Raji (cell line): ENCODE measurements around the gene GSE1.

Experiments
- POLR2A ChIP-seq: IDR thresholded peaks from 2 replicates; pipeline ENCODE4 v1.6.1; 2011; ENCODE audit warnings: low read depth, low read length, control low read depth; ENCODE audit not compliant: insufficient read depth

Gene GSE1

GRCh38 chr16:85626191-85626981 lies 13.3 kb downstream of the GSE1 start:
- TF ChIP-seq POLR2A: no peak

GRCh38 chr16:85627089-85627488 lies 14.0 kb downstream of the GSE1 start:
- no peak for TF ChIP-seq POLR2A

GRCh38 chr16:85627526-85628264 lies 14.6 kb downstream of the GSE1 start:
- no peak for TF ChIP-seq POLR2A

DNA sequence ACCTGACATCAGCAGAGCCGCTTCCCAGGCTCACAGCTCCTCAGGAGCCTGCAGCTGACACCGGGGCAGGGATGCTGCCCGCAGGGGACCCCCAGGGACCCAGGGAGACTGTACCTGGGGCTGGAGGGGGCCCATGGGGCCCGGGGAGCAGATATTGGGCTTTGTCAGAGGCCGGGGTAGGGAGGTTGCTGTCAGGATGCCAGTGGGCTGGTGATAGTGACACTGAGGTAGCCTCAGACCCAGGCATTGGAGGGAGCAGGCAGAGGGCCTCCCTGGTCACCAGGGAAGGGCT lies 15.1 kb downstream of the GSE1 start:
- no peak for TF ChIP-seq POLR2A

- TF ChIP-seq POLR2A: no peak
Measured at GRCh38 chr16:85628645-85629044, 15.5 kb downstream of the GSE1 start.

DNA sequence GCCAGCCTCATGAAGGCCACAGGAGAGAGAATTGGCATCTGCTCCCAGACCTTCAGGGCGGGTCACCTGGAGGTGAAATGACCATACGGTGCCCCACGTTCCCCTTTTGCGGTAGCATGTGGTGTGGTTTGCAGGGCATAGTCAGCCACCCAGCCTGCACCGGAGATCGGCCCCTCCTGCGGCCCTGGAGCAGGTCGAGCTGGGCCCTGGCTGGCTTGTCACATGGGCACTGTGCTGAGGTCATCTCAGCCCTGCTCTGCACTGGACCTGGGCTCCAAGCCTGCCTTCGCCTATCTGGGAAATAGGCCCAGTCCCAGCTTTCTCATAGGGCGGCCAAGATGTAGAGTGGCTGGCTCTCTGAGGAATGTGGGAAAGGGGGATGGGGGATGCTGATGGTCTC lies 16.2 kb downstream of the GSE1 start:
- no peak for TF ChIP-seq POLR2A

DNA sequence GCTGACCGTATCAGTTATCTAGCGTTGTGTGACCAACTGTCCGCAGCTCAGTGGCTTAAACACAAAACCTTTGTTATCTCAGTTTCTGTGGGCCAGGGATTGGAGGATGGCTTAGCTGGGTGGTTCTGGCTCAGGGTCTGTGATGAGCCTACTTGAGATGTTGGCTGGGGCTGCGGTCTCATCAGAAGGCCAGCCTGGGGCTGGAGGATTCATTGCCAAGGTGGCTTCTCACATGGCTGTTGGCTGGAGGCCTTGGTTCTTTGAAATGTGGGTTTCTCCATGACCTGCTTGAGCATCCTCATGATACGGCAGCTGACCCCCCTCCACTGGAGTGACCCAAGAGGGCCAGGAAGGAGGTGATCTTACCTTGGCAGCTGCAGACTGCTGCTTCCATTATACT lies 16.7 kb downstream of the GSE1 start:
- no peak for TF ChIP-seq POLR2A

DNA sequence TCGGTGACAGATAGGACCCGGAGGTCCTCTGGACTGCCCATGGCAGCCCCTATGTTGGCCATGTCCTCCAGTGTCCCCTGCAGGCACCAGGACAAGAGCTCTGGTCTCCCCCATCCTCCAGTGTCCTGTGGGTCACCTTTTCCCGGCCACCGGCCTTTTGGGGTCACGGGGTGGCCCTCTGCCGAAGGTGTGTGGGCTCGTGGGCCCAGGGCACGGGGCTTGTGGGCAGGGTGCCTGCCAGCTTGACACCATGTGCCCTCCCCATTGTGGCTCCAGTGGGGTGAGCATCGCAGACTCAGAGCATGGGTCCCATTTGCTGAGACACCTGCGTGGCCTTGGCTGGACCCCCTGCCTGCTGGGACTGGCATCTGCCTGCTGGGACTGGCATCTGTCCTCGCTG lies 18.1 kb downstream of the GSE1 start:
- TF ChIP-seq POLR2A: no peak

GRCh38 chr16:85631802-85632393 lies 18.8 kb downstream of the GSE1 start:
- no peak for TF ChIP-seq POLR2A

GRCh38 chr16:85632709-85633437 lies 19.8 kb downstream of the GSE1 start:
- no peak for TF ChIP-seq POLR2A

DNA sequence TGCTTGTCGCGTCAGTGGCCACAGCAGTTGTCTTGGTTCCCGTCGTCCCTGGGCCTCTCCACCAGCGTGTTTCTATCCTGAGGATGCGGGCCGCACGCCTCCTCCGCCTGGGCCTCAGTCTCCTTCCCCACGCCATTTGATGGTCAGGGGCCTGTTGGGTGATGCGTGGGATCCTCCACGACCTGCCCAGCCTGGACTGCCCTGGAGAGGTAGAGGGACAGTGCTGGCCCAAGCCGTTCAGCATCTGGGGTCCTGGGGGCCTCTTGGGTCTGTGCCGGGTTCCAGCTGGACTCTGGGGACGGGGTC lies 20.3 kb downstream of the GSE1 start:
- no peak for TF ChIP-seq POLR2A

DNA sequence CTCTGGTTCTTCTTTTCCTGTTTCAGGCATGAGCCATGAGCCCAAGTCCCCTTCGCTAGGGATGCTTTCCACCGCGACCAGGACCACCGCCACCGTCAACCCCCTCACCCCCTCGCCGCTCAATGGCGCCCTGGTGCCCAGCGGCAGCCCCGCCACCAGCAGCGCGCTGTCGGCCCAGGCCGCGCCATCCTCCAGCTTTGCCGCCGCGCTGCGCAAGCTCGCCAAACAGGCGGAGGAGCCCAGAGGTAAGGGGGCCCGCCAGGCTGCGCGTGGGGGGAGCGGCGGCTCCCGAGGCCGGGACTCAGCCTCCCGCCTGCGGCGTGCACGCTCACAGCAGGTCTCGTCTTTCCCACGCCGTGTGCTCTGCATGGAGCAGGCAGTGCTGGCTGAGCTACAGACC lies 20.8 kb downstream of the GSE1 start:
- no peak for TF ChIP-seq POLR2A

DNA sequence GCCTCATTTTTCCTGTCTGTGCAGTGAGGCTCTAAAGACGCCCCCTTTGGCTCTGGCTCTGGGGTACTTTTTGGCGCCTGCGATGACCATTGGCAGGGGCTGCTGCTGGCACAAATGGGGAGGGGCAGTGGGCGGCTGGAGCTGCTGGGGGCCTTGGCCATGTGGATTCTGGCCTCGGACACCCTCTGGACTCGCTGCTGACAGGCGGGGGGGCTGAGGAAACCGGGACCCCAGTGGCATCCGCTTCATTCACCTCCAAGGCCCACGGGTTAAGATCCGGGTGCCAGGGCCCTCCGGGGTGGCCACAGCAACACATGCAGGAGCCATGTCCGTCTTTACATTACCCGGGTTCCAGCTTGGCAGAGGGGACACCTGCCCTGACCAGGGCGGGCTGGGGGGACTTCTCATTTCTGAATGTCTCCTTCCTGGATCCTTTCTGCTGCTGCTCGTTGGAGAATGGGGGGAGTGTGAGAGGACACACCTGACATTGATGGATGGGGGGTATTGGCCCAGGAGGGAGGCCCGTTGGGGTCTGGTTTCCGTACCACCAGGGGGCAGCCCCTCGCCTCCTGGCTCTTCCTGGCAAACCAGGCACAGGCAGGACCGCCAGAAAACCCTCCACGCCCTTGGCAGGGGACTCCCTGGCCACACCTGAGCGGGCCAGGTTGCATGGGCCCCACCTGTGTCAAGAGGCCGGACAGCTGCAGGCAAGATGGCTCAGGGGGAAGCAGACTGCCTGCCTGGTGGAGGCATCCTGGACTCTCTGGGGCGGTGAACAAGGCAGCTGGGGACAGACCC lies 21.8 kb downstream of the GSE1 start:
- no peak for TF ChIP-seq POLR2A

DNA sequence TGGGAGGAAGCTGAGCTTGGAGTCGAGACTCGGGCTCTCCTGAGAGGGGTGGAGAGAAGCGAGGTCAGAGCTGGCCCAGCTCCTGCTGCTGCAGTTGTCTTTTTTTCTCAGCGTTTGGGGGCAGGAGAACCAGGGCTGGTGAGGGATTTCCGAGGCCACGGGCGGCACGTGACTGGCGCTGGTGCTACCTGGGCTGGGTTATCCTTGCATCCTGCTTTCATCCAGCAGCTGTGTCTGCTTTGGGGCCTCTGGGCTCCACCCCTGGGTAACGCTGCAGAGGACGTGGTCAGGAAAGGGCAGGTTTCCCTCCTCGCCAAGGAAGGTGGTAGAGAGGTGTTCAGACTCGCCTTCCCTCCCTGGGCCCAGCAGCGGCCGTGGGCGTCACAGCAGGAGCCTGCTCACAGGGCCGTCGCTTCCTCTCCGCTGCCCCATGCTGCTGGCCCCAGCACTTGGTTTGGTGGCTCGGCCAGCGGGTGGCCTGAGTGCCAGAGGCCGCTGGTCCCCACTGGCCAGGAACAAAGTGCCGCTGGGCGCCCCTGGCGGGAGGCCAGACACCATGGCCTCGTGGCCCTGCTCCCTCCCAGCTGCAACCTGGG lies 22.5 kb downstream of the GSE1 start:
- TF ChIP-seq POLR2A: no peak
